ENCODE measurements around the gene NOS1AP.

Gene NOS1AP

GRCh38 chr1:162186406-162186805 lies 116.9 kb downstream of the NOS1AP start:
- no peak overlapping the region for H3K4me3 ChIP-seq (ENCODE audit: low read length)
- no peak for DNase-seq (ENCODE audit: low read depth)
- TF ChIP-seq, protein P1, sequence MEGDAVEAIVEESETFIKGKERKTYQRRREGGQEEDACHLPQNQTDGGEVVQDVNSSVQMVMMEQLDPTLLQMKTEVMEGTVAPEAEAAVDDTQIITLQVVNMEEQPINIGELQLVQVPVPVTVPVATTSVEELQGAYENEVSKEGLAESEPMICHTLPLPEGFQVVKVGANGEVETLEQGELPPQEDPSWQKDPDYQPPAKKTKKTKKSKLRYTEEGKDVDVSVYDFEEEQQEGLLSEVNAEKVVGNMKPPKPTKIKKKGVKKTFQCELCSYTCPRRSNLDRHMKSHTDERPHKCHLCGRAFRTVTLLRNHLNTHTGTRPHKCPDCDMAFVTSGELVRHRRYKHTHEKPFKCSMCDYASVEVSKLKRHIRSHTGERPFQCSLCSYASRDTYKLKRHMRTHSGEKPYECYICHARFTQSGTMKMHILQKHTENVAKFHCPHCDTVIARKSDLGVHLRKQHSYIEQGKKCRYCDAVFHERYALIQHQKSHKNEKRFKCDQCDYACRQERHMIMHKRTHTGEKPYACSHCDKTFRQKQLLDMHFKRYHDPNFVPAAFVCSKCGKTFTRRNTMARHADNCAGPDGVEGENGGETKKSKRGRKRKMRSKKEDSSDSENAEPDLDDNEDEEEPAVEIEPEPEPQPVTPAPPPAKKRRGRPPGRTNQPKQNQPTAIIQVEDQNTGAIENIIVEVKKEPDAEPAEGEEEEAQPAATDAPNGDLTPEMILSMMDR (IDR thresholded peaks at IDR 0.05; ENCODE audit: insufficient read depth, low read depth, low read length, missing control alignments), result no peak

DNA sequence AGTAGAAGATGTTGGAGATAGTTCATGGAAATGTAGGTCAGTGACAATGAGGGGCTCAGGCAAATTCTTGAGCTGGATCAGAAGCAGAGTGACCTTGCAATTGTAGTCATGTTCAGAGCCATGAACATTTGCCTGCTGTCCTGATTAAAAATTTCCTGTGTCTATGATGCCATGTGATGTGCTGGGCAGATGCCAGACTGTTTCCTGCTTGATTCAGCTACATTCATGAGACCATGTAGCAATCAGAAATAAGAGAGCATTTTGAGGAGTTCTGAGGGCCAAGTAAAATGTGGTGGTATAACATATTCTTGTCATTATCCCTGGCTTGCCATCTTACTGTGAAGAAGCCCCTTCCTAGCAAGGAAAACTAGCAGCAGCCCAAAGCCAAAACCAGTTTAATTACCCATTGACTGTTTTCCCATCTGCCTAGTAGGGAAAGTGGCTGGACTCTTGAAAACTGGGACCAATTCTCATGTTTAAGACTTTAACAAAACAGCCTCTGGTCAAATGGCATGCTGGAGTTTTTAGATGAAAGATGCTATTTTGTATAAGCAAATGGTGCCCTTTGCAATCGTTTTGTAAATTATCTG lies 118.3 kb downstream of the NOS1AP start:
- H3K4me3 ChIP-seq (ENCODE audit: low read length), result no peak overlapping the region
- TF ChIP-seq, protein P1 (IDR thresholded peaks at IDR 0.05; ENCODE audit: insufficient read depth, low read depth, low read length, missing control alignments), result no peak
- DNase-seq (ENCODE audit: low read depth), result no peak

GRCh38 chr1:162189345-162189744 lies 119.9 kb downstream of the NOS1AP start:
- TF ChIP-seq, protein P1 (IDR thresholded peaks at IDR 0.05; ENCODE audit: insufficient read depth, low read depth, low read length, missing control alignments), result no peak
- no peak for DNase-seq (ENCODE audit: low read depth)
- no peak overlapping the region for H3K4me3 ChIP-seq (ENCODE audit: low read length)

DNA sequence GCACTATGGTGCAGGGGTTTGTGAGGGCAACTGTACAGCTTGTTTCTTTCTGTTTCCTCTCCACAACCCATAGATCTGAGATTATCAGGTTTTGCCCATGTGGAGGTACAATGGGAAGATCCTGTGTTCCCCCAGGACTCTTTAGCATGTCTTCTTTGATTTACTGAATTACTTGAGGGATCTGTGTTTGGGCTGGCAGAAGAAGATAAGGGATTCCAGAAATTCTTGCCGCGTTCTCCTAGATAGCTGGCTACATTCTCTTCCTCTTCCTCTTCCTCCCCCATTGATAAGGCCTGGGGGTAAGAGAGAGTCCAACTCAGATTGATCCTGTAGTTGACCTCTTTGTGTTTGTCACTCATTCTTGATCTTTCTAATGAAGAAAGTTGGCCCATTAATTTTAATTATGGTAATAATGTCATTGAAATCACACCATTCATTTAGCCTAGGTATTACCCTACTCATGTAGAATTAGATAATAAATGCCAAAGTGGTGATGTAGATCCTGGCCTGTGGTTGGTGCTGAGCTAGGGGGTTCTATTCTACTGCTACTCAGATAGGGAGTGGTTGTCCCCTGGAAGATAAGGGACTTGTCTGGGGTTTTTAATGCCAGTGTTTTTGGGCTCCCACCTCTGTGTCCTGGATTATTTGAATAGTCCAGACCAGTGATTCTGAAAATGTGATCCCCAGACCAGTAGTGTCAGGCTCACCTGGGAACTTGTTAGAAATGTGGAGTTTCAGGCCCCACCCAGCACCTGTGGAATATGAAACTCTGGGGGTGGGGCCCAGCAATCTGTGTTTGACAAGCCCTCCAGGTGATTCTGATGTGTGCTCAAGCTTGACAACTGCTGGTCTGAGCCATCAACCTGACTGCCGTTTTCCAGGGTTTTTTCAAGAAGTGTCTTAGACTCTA lies 122.2 kb downstream of the NOS1AP start:
- H3K4me3 ChIP-seq (ENCODE audit: low read length), result no peak overlapping the region
- TF ChIP-seq, protein P1 (IDR thresholded peaks at IDR 0.05; ENCODE audit: insufficient read depth, low read depth, low read length, missing control alignments), result no peak
- DNase-seq (ENCODE audit: low read depth), result peak; percentile 51

- no peak for DNase-seq (ENCODE audit: low read depth)
- no peak overlapping the region for H3K4me3 ChIP-seq (ENCODE audit: low read length)
- TF ChIP-seq, protein P1 (IDR thresholded peaks at IDR 0.05; ENCODE audit: insufficient read depth, low read depth, low read length, missing control alignments), result no peak
Observed at GRCh38 chr1:162192306-162192678, 122.8 kb downstream of the NOS1AP start.

DNA sequence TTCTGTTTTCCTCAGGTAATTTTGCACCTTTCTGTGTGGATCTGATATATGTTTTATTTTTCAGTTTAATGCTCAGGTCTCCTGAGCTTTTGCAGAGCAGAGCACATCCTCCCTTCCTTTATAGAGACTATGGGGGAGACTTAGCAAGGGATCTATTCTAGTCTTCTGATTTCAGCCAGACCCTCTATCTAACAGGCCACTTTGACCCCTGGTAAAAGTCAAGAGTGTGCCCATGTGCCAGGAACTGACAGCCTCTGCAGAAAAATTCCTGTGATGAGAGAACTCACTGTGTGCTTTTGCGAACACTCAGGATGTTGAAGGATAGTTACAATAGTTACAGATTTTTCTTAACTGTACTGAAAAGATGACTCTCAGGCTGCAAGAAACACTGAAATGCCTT lies 123.3 kb downstream of the NOS1AP start:
- no peak for DNase-seq (ENCODE audit: low read depth)

More for the DNA sequence above, 123.3 kb downstream of the NOS1AP start:
- TF ChIP-seq, protein P1 (IDR thresholded peaks at IDR 0.05; ENCODE audit: insufficient read depth, low read depth, low read length, missing control alignments), result no peak
- H3K4me3 ChIP-seq (ENCODE audit: low read length), result no peak overlapping the region

Data from epithelial cell of esophagus (primary cell).